H1 (cell line): ENCODE results near the gene CDR2. TPM values are rescaled to one million over a fixed set of nuclear protein-coding genes. Genes with fewer than 3 reads are reported as not detected.

Experiments used
- CTCF ChIA-PET: fragments of 300-600 bp; sonication (Branson Sonifier 250); formaldehyde crosslinking; loops from one replicate; lab custom pipeline; 2021; ENCODE audit not compliant: partially characterized antibody; lab: Charles Lee
- POLR2A ChIA-PET: fragments of 300-600 bp; sonication (Branson Sonifier 250); formaldehyde crosslinking; loops from one replicate; lab custom pipeline; 2021; ENCODE audit warnings: inconsistent platforms; ENCODE audit not compliant: partially characterized antibody; lab: Charles Lee
- DNase-seq, 2 experiments: peaks; one replicate each; pipeline versions ENCODE4 v3.0.0 to v3.0.0-alpha.2; 2010 to 2022; ENCODE audit warnings: low spot score in 2 of 2, low read depth in 1 of 2, mixed read lengths in 1 of 2
- FAIRE-seq: peaks from 2 replicates; lab custom pipeline; 2011; peaks lifted over from hg19 to GRCh38; lab: Jason Lieb, UNC
- H2AFZ ChIP-seq: 2 replicates; pipeline ENCODE4 v1.8.1; 2012; ENCODE audit warnings: low read length, inconsistent platforms
- H2AK5ac ChIP-seq: 2 replicates; pipeline ENCODE4 v1.6.1; 2013; ENCODE audit warnings: low read depth, low read length
- H2BK120ac ChIP-seq: replicated peaks from 2 replicates; pipeline ENCODE3; 2013; ENCODE audit warnings: low read depth, low read length, inconsistent platforms
- H2BK12ac ChIP-seq: 2 replicates; pipeline ENCODE4 v1.6.1; 2013; ENCODE audit warnings: low read depth, low read length
- H2BK15ac ChIP-seq: 2 replicates; pipeline ENCODE4 v1.6.1; 2013; ENCODE audit warnings: low read length
- H2BK20ac ChIP-seq: 2 replicates; pipeline ENCODE4 v1.6.1; 2013; ENCODE audit warnings: low read length
- H2BK5ac ChIP-seq: 2 replicates; pipeline ENCODE4 v1.6.1; 2013; ENCODE audit warnings: low read depth, low read length
- H3K14ac ChIP-seq: 2 replicates; pipeline ENCODE4 v1.6.1; 2013; ENCODE audit warnings: inconsistent platforms; ENCODE audit not compliant: insufficient read length
- H3K18ac ChIP-seq: 2 replicates; pipeline ENCODE4 v1.6.1; 2013; ENCODE audit warnings: low read length; ENCODE audit errors: extremely low read depth
- H3K23ac ChIP-seq: 2 replicates; pipeline ENCODE4 v1.6.1; 2013; ENCODE audit warnings: inconsistent platforms; ENCODE audit not compliant: insufficient read length
- H3K23me2 ChIP-seq: 2 replicates; pipeline ENCODE4 v1.6.1; 2013; ENCODE audit warnings: low read depth, low read length
- H3K27ac ChIP-seq: 2 replicates; pipeline ENCODE4 v1.6.1; 2011; ENCODE audit warnings: low read depth, low read length, inconsistent platforms
- H3K27me3 ChIP-seq, 4 experiments: replicated peaks in 1 of 4; 1 replicate in 1 of 4; 2 replicates in 3 of 4; pipeline versions ENCODE4 v1.6.1 to v1.8.1; 2011 to 2013; ENCODE audit warnings: low read length in 3 of 4, mild to moderate bottlenecking in 3 of 4, inconsistent platforms in 2 of 4, mixed read lengths in 2 of 4, moderate library complexity in 1 of 4; ENCODE audit not compliant: control insufficient read depth in 3 of 4, insufficient read depth in 3 of 4; ENCODE audit errors: extremely low read depth in 1 of 4
- H3K36me3 ChIP-seq, 4 experiments: 2 replicates each; pipeline versions ENCODE4 v1.6.1 to v1.8.1; 2011 to 2013; ENCODE audit warnings: mild to moderate bottlenecking in 4 of 4, low read length in 3 of 4, moderate library complexity in 2 of 4, control low read depth in 1 of 4, inconsistent platforms in 1 of 4; ENCODE audit not compliant: insufficient read depth in 4 of 4, control insufficient read depth in 2 of 4
- H3K4ac ChIP-seq: replicated peaks from 2 replicates; pipeline ENCODE3; 2013; ENCODE audit warnings: low read length, low read depth, mixed read lengths, inconsistent platforms; ENCODE audit not compliant: insufficient read length
- H3K4me1 ChIP-seq, 4 experiments: replicated peaks in 1 of 4; 1 replicate in 1 of 4; 2 replicates in 3 of 4; pipeline versions ENCODE4 v1.6.1 to v1.8.1; 2011 to 2013; ENCODE audit warnings: low read length in 3 of 4, inconsistent platforms in 2 of 4, mixed read lengths in 1 of 4; ENCODE audit not compliant: insufficient read depth in 4 of 4, control insufficient read depth in 3 of 4
- H3K4me2 ChIP-seq, 2 experiments: 2 replicates each; pipeline versions ENCODE4 v1.6.1 to v1.8.1; 2011 to 2013; ENCODE audit warnings: low read depth in 2 of 2, low read length in 2 of 2, control low read depth in 1 of 2, inconsistent platforms in 1 of 2, mild to moderate bottlenecking in 1 of 2; ENCODE audit not compliant: insufficient read depth in 1 of 2
- H3K4me3 ChIP-seq, 4 experiments: fragments of 200-600, 300-600 bp in 1 of 4; sonication (generic), shearing (Covaris generic), sonication (Bioruptor Twin) in 1 of 4; 2 replicates each; pipeline versions ENCODE4 v1.5.1 to v1.8.1; 2011 to 2016; ENCODE audit warnings: low read length in 4 of 4, low read depth in 3 of 4, control low read depth in 2 of 4, inconsistent platforms in 2 of 4, mild to moderate bottlenecking in 2 of 4, mixed read lengths in 1 of 4, moderate library complexity in 1 of 4; ENCODE audit not compliant: insufficient read depth in 2 of 4; ENCODE audit errors: extremely low read depth in 1 of 4
- H3K56ac ChIP-seq: replicated peaks from 2 replicates; pipeline ENCODE3; 2013; ENCODE audit warnings: low read depth, mild to moderate bottlenecking, mixed read lengths, low read length, inconsistent platforms; ENCODE audit not compliant: insufficient read length
- H3K79me1 ChIP-seq: 2 replicates; pipeline ENCODE4 v1.6.1; 2013; ENCODE audit warnings: low read depth, low read length, control low read depth
- H3K79me2 ChIP-seq, 2 experiments: 2 replicates each; pipeline versions ENCODE4 v1.6.1 to v1.8.1; 2012 to 2013; ENCODE audit warnings: low read length in 2 of 2, mild to moderate bottlenecking in 2 of 2, inconsistent platforms in 1 of 2; ENCODE audit not compliant: insufficient read depth in 2 of 2, control insufficient read depth in 1 of 2
- H3K9ac ChIP-seq, 4 experiments: replicated peaks in 1 of 4; 1 replicate in 1 of 4; 2 replicates in 3 of 4; pipeline versions ENCODE4 v1.6.1 to v1.8.1; 2011 to 2013; ENCODE audit warnings: low read depth in 3 of 4, low read length in 3 of 4, control low read depth in 2 of 4, mild to moderate bottlenecking in 2 of 4, moderate library complexity in 2 of 4, inconsistent platforms in 1 of 4; ENCODE audit errors: extremely low read depth in 1 of 4
- H3K9me3 ChIP-seq, 2 experiments: 2 replicates each; pipeline versions ENCODE4 v1.6.1 to v1.8.1; 2012 to 2013; ENCODE audit warnings: mild to moderate bottlenecking in 2 of 2, moderate library complexity in 2 of 2, control low read depth in 1 of 2, inconsistent platforms in 1 of 2, low read depth in 1 of 2, low read length in 1 of 2, mixed read lengths in 1 of 2; ENCODE audit not compliant: insufficient read depth in 2 of 2
- H4K20me1 ChIP-seq, 2 experiments: replicated peaks in 1 of 2; 2 replicates each; pipeline versions ENCODE3 to v1.8.1; 2011 to 2013; ENCODE audit warnings: inconsistent platforms in 2 of 2, low read length in 2 of 2, mild to moderate bottlenecking in 1 of 2; ENCODE audit not compliant: insufficient read depth in 2 of 2, control insufficient read depth in 1 of 2
- H4K5ac ChIP-seq: 2 replicates; pipeline ENCODE4 v1.6.1; 2013; ENCODE audit warnings: low read length, low read depth, mixed read lengths, inconsistent platforms; ENCODE audit not compliant: insufficient read length
- H4K8ac ChIP-seq: 2 replicates; pipeline ENCODE4 v1.8.0; 2013; ENCODE audit warnings: mild to moderate bottlenecking, moderate library complexity, low read length, inconsistent platforms; ENCODE audit not compliant: insufficient read depth; ENCODE audit errors: extremely low read depth
- H4K91ac ChIP-seq: replicated peaks from 2 replicates; pipeline ENCODE3; 2013; ENCODE audit warnings: low read length, mixed read lengths, inconsistent platforms; ENCODE audit not compliant: insufficient read length
- CHD1 ChIP-seq: IDR thresholded peaks from 2 replicates; pipeline ENCODE4 v1.6.1; 2012; ENCODE audit warnings: low read depth, low read length, improper control_type of control experiment
- MAFK ChIP-seq: IDR thresholded peaks from 2 replicates; pipeline ENCODE4 v1.6.1; 2012; ENCODE audit warnings: low read depth, mild to moderate bottlenecking, improper control_type of control experiment, low read length
- NANOG ChIP-seq: IDR thresholded peaks from 2 replicates; pipeline ENCODE4 v1.6.1; 2011; ENCODE audit warnings: low read length, low read depth, mild to moderate bottlenecking, inconsistent platforms; ENCODE audit not compliant: insufficient read depth, poor library complexity, severe bottlenecking
- PHF8 ChIP-seq: fragments of 200-600 bp; sonication (generic); conservative IDR thresholded peaks from 2 replicates; pipeline ENCODE4 v1.7.1; 2012; ENCODE audit warnings: low read depth, mild to moderate bottlenecking, inconsistent platforms, low read length, moderate library complexity
- RAD21 ChIP-seq, 2 experiments: IDR thresholded peaks in 1 of 2; conservative IDR thresholded peaks in 1 of 2; 2 replicates each; pipeline ENCODE4 v1.6.1; 2011; ENCODE audit warnings: low read depth in 2 of 2, low read length in 2 of 2, improper control_type of control experiment in 1 of 2, inconsistent platforms in 1 of 2, mild to moderate bottlenecking in 1 of 2, moderate library complexity in 1 of 2
- RNF2 ChIP-seq: fragments of 200-900, 300-1000 bp; sonication (generic); IDR thresholded peaks from 2 replicates; pipeline ENCODE4 v1.7.1; 2016; ENCODE audit warnings: borderline replicate concordance, low read depth, mild to moderate bottlenecking, antibody characterized with exemption, low read length; ENCODE audit not compliant: poor library complexity, severe bottlenecking; ENCODE audit errors: missing control alignments
- SIN3A ChIP-seq, 2 experiments: IDR thresholded peaks in 1 of 2; conservative IDR thresholded peaks in 1 of 2; 2 replicates each; pipeline ENCODE4 v1.6.1; 2011 to 2012; ENCODE audit warnings: low read length in 2 of 2, improper control_type of control experiment in 1 of 2, low read depth in 1 of 2, mild to moderate bottlenecking in 1 of 2
- TCF12 ChIP-seq: IDR thresholded peaks from 2 replicates; pipeline ENCODE4 v1.6.1; 2011; ENCODE audit warnings: low read depth, mild to moderate bottlenecking, low read length
- WGBS, 2 experiments: shearing (Covaris generic) in 1 of 2; methylation state at CpG; one replicate each; pipeline versions ENCODE4 v1.1.6 to v1.1.7; 2013 to 2015; ENCODE audit warnings: low lambda C conversion rate in 2 of 2, mixed read lengths in 2 of 2, inconsistent platforms in 1 of 2, low coverage in 1 of 2, missing lambda C conversion rate in 1 of 2; ENCODE audit not compliant: insufficient replicate concordance in 2 of 2, insufficient coverage in 1 of 2, insufficient read length in 1 of 2; ENCODE audit errors: extremely low coverage in 1 of 2, missing lambda C conversion rate in 1 of 2; 5-methylcytosine and 5-hydroxymethylcytosine counted together
- polyA plus RNA-seq, 7 experiments: library from polyadenylated mRNA; depleted of rRNA in 3 of 7; stranded (reverse) in 5 of 7; unstranded in 2 of 7; fragments of >200 nt in 5 of 7; fragments of 200-250 nt in 2 of 7; gene quantifications; 1 replicate in 5 of 7; 2 replicates in 1 of 7; 4 replicates in 1 of 7; pipeline versions ENCODE4 v1.2.1 to v1.2.3, GENCODE V29; 2011 to 2013; ENCODE audit warnings: missing spikeins in 2 of 7, mixed read lengths in 2 of 7
- total RNA-seq: library from RNA; stranded (reverse); fragmentation: NEBNext Ultra II Directional; extraction: Animal tissue kit (Norgen Biotek cat#: 25700); gene quantifications from 2 replicates; pipeline ENCODE4 v1.2.1, GENCODE V29; 2021
- TF ChIP-seq, protein P1 (sequence below): IDR thresholded peaks from 2 replicates; pipeline ENCODE4 v1.6.1; 2012; ENCODE audit warnings: low read length, inconsistent platforms
- TF ChIP-seq, protein P2 (sequence below): IDR thresholded peaks from 2 replicates; pipeline ENCODE4 v1.6.1; 2012; ENCODE audit warnings: inconsistent platforms

CDR2 gene
- total and polyA plus RNA-seq, 2 of the 8 experiments (the other 6 are each of a cell fraction or from before 2014, with no cell fraction given), result 16.3 to 34.9 TPM

DNA sequence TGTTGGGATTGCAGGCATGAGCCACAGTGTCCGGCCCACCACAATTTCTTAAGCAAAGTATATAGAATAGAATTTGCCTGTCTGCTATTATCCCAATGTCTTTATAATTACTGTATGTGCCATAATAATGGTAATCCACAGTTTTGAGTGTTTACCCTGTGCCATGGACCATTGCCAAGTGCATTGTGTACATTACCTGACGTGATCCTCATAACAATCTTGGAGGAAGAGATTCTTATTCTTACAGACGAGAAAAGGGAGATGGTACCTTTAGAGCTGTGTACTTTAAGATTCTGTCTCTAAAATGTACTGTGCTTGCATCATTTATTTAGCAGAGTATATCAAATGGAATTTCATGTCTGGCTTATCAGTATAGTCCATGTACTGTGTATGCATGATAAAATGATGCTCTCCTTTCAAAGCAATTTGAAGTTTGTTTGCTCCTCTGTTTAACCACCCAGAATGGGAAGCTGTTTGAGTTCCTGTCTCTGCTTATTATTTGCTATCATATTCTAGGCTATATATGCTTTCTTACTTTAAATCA is 13.8 kb upstream of the CDR2 start:
- no peak overlapping the region for H2BK5ac ChIP-seq
- no peak overlapping the region for H2AFZ ChIP-seq
- H3K4me3 ChIP-seq, result no peak overlapping the region
- H3K4me2 ChIP-seq, result no peak overlapping the region
- H3K79me2 ChIP-seq, result no peaks in the 10 kb centered on the region
- no peak overlapping the region for H2BK120ac ChIP-seq
- no peak overlapping the region for H3K14ac ChIP-seq
- ChIA-PET CTCF (interaction anchor here (0.8 kb wide), 1 partner anchor 13 kb away, joined by 3 read pairs; no protein-coding TSS in a partner anchor), POLR2A (interaction anchor here (0.8 to 3.3 kb wide), 3 partner anchors 10 to 15 kb away, joined by 3 to 10 read pairs (median 4); no protein-coding TSS in a partner anchor)
- H3K56ac ChIP-seq, result no peak overlapping the region
- no peak overlapping the region for H3K27ac ChIP-seq
- no peak overlapping the region for H3K18ac ChIP-seq
- no peak for DNase-seq
- no peaks in the 10 kb centered on the region for H3K4me1 ChIP-seq
- H3K36me3 ChIP-seq, result no peaks in the 10 kb centered on the region
- H4K20me1 ChIP-seq, result peaks cover 2 to 3% of the 10 kb centered on the region in 2 experiments
- no peak overlapping the region for H4K8ac ChIP-seq
- no peaks in the 10 kb centered on the region for H3K79me1 ChIP-seq
- H2AK5ac ChIP-seq, result no peak overlapping the region
- no peak for FAIRE-seq
- H3K23ac ChIP-seq, result no peak overlapping the region
- 96% methylated on average over 3 of the region's 3 CpGs; no CpG with 5 or more reads in 1 of the 2 experiments for WGBS, 2 experiments
- no peaks in the 10 kb centered on the region for H3K23me2 ChIP-seq
- no peaks in the 10 kb centered on the region for H3K27me3 ChIP-seq
- no peaks in the 10 kb centered on the region for H3K9me3 ChIP-seq
- H4K5ac ChIP-seq, result no peak overlapping the region
- H2BK20ac ChIP-seq, result no peak overlapping the region
- no peak overlapping the region for H4K91ac ChIP-seq
- no peak overlapping the region for H2BK15ac ChIP-seq
- no peak overlapping the region for H3K4ac ChIP-seq
- H3K9ac ChIP-seq, result no peak overlapping the region
- no peak overlapping the region for H2BK12ac ChIP-seq
- TF ChIP-seq RNF2 (no peak), TCF12 (no peak), CHD1 (no peak), MAFK (no peak), NANOG (no peak), RAD21 (IDR thresholded peaks at IDR 0.05 in 1 of 2, conservative IDR thresholded peaks at IDR 0.05 in 1 of 2; ENCODE audit: low read depth in 2 of 2, low read length in 2 of 2) (no peak), PHF8 (no peak), SIN3A (conservative IDR thresholded peaks at IDR 0.05 in 1 of 2, IDR thresholded peaks at IDR 0.05 in 1 of 2; ENCODE audit: low read depth in 1 of 2, low read length in 2 of 2) (no peak)
- TF ChIP-seq, protein P1, sequence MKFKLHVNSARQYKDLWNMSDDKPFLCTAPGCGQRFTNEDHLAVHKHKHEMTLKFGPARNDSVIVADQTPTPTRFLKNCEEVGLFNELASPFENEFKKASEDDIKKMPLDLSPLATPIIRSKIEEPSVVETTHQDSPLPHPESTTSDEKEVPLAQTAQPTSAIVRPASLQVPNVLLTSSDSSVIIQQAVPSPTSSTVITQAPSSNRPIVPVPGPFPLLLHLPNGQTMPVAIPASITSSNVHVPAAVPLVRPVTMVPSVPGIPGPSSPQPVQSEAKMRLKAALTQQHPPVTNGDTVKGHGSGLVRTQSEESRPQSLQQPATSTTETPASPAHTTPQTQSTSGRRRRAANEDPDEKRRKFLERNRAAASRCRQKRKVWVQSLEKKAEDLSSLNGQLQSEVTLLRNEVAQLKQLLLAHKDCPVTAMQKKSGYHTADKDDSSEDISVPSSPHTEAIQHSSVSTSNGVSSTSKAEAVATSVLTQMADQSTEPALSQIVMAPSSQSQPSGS, result no peak
- TF ChIP-seq, protein P2, sequence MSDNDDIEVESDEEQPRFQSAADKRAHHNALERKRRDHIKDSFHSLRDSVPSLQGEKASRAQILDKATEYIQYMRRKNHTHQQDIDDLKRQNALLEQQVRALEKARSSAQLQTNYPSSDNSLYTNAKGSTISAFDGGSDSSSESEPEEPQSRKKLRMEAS, result no peak
